Fibroblast of mammary gland (primary cell): ENCODE measurements around the gene GOLGA5.

ENCODE experiments used
- DNase-seq: peaks from one replicate; pipeline ENCODE4 v3.0.0-alpha.2; 2010; ENCODE audit warnings: low read depth
- H3K4me3 ChIP-seq: 2 replicates; pipeline ENCODE4 v1.5.1; 2011; ENCODE audit warnings: low read depth, mild to moderate bottlenecking, low read length, moderate library complexity; ENCODE audit not compliant: control insufficient read depth
- TF ChIP-seq, protein P1 (sequence below): conservative IDR thresholded peaks from 2 replicates; pipeline ENCODE4 v1.5.1; 2011; ENCODE audit warnings: low read depth, low read length, inconsistent platforms; ENCODE audit not compliant: control insufficient read depth, insufficient read depth

GOLGA5 gene

DNA sequence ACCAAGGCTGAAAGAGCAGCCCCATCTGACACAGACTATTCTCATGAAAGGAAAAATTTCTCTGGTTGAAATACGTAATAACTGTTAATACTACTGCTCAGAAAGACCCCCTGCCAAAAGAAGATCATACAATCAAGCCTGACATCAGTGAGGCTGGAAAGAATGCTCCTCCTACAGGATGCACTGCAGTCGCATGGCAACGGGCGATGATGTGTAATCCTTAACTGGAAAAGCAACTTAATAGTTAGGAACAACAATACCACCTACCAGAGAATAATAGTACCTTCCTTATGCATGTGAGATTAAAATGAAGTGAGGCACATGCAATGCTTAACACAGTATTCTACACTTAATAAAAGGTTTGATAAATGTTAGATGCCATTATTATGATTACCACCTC, 1.2 kb upstream of the GOLGA5 start:
- TF ChIP-seq, protein P1, sequence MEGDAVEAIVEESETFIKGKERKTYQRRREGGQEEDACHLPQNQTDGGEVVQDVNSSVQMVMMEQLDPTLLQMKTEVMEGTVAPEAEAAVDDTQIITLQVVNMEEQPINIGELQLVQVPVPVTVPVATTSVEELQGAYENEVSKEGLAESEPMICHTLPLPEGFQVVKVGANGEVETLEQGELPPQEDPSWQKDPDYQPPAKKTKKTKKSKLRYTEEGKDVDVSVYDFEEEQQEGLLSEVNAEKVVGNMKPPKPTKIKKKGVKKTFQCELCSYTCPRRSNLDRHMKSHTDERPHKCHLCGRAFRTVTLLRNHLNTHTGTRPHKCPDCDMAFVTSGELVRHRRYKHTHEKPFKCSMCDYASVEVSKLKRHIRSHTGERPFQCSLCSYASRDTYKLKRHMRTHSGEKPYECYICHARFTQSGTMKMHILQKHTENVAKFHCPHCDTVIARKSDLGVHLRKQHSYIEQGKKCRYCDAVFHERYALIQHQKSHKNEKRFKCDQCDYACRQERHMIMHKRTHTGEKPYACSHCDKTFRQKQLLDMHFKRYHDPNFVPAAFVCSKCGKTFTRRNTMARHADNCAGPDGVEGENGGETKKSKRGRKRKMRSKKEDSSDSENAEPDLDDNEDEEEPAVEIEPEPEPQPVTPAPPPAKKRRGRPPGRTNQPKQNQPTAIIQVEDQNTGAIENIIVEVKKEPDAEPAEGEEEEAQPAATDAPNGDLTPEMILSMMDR = no peak
- no peak overlapping the region for H3K4me3 ChIP-seq
- DNase-seq = peak; percentile 58

DNA sequence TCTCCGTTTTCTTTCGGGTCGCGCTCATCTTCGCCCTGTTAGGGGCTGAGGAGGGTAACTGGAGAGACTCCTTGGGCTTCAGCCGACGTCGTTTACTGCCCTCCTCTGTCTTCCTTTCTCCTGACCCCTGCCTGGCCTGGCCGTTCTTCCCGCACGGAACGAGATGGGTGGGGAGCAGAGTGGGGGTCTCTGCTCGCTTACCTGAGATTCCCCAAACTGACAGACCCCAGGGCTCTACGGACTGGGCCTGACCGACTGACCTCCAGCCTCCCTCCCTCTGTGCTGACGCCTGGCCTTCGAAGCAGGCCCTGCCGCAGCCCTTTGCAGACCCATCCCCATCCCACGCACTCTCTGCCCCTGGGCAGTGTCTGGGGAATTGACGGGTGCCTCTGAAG, 439 bp downstream of the GOLGA5 start:
- peak overlapping the region; percentile 100 for H3K4me3 ChIP-seq
- peak; percentile 20 for DNase-seq
- TF ChIP-seq, protein P1 = no peak

DNA sequence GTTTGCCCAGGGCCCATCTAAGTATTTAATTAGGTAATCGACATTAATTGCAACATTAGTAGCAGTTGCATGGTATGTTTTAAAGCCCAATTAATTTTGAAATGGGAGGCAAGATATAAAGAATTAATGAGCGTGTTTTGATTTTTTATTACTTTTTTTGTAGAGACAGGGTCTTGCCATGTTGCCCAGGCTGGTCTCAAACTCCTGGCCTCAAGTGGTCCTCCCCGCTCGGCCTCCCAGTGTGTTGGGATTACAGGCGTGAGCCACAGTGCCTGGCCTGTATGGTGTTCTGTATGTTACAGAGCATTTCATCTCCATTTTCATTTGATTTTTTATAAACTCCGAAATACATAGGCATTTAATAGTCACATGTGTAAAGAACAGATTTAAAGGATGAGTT, 856 bp downstream of the GOLGA5 start:
- DNase-seq = no peak
- H3K4me3 ChIP-seq = peak overlapping the region; percentile 100
- TF ChIP-seq, protein P1 = no peak

DNA sequence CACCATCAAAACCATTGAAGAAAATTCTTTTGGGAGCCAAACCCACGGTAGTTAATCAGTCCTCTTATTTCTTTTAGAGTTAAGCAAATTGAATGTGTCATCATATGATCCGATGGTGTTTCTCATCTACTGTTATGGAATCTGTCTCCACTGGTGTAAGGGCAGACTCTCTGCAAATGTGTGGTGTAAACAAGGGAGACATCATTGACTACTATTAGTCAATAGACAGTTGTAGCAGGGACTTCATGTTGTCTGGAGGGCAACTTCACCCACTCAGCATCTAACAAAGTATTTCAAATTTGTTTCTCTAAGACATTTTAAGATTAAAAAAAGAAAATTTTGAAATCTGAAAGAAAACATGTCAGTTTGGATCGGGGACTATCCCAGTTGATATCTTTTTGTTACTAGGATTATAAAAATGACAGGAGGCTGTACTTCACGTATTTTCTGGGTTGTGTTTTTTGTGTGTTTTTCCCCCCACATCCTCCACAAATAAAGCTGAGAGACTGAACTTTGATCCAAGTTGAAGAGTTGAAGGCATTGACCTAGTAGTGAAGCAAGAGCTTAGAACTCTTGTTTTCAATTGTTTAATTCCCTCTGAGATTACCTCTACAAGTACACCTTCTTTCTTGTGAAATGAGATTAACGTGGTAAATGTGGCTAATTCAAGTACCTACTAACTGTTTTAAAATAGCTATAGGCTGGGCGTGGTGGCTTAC, 4.0 kb downstream of the GOLGA5 start:
- no peak overlapping the region for H3K4me3 ChIP-seq
- DNase-seq = peak; percentile 14
- TF ChIP-seq, protein P1 = no peak

DNA sequence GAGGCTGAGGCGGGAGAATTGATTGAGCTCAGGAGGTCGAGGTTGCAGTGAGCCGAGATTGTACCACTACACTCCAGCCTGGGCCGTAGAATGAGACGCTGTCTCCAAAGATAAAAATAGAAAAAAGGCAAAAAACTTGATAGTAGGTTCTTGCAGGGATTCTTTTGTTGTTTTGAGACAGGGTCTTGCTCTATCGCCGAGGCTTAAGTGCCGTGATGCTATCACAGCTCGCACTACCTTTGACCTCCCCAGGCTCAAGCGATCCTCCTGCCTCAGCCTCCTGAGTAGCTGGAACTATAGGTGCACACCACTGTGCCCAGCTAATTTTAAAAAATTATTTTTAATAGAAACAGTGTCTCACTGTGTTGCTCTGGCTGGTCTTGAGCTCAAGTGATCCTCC, 4.7 kb downstream of the GOLGA5 start:
- no peak for DNase-seq
- H3K4me3 ChIP-seq = no peak overlapping the region
- TF ChIP-seq, protein P1 = no peak

DNA sequence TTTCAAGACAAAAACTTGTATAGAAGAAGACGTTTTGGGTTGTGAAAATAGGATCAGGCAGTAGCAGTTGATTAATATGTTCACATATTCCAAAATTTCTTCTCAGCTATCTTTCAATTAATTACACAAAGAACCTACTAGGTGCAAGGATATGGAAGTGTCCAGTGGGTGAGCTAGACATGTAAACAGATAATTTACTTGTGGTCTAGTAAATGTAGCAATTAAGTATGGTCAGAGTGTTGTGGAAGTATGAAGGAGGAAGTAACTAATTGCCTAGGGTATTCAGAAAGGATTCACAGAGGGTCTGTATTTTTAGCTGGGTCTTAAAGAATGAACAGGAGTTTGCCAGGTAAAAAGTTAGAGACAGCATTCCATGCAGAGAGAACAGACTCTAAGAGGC, 5.9 kb downstream of the GOLGA5 start:
- TF ChIP-seq, protein P1 = no peak
- no peak for DNase-seq
- no peak overlapping the region for H3K4me3 ChIP-seq
